Measurements from ENCODE around the gene SMIM31.

SMIM31 gene

GRCh38 chr4:164799410-164799809 lies 45.5 kb downstream of the SMIM31 start:
- Histone ChIP-seq H3K4me3 (ENCODE audit: low read length) (no peak overlapping the region), H3K36me3 (ENCODE audit: control insufficient read depth, insufficient read depth, low read length) (no peaks in the 10 kb centered on the region), H3K4me1 (ENCODE audit: control insufficient read depth, insufficient read depth, low read length) (no peaks in the 10 kb centered on the region), H3K27ac (ENCODE audit: low read depth, low read length) (no peak overlapping the region), H3K9ac (ENCODE audit: low read length) (no peak overlapping the region), H3K27me3 (ENCODE audit: control insufficient read depth, insufficient read depth, low read length) (no peaks in the 10 kb centered on the region)

GRCh38 chr4:164800786-164801185 lies 46.9 kb downstream of the SMIM31 start:
- no peaks in the 10 kb centered on the region for H3K4me1 ChIP-seq (ENCODE audit: control insufficient read depth, insufficient read depth, low read length)
- no peak overlapping the region for H3K4me3 ChIP-seq (ENCODE audit: low read length)
- no peak overlapping the region for H3K9ac ChIP-seq (ENCODE audit: low read length)
- no peak overlapping the region for H3K27ac ChIP-seq (ENCODE audit: low read depth, low read length)
- H3K27me3 ChIP-seq (ENCODE audit: control insufficient read depth, insufficient read depth, low read length): no peaks in the 10 kb centered on the region
- no peaks in the 10 kb centered on the region for H3K36me3 ChIP-seq (ENCODE audit: control insufficient read depth, insufficient read depth, low read length)

- H3K27ac ChIP-seq (ENCODE audit: low read depth, low read length): no peak overlapping the region
- H3K27me3 ChIP-seq (ENCODE audit: control insufficient read depth, insufficient read depth, low read length): no peaks in the 10 kb centered on the region
- no peak overlapping the region for H3K9ac ChIP-seq (ENCODE audit: low read length)
- no peak overlapping the region for H3K4me3 ChIP-seq (ENCODE audit: low read length)
- H3K4me1 ChIP-seq (ENCODE audit: control insufficient read depth, insufficient read depth, low read length): no peaks in the 10 kb centered on the region
- H3K36me3 ChIP-seq (ENCODE audit: control insufficient read depth, insufficient read depth, low read length): no peaks in the 10 kb centered on the region
Measured at GRCh38 chr4:164802301-164802901, 48.5 kb downstream of the SMIM31 start.

GRCh38 chr4:164803702-164804101 lies 49.8 kb downstream of the SMIM31 start:
- Histone ChIP-seq H3K9ac (ENCODE audit: low read length) (no peak overlapping the region), H3K4me3 (ENCODE audit: low read length) (no peak overlapping the region), H3K27me3 (ENCODE audit: control insufficient read depth, insufficient read depth, low read length) (no peaks in the 10 kb centered on the region), H3K4me1 (ENCODE audit: control insufficient read depth, insufficient read depth, low read length) (no peaks in the 10 kb centered on the region), H3K27ac (ENCODE audit: low read depth, low read length) (no peak overlapping the region), H3K36me3 (ENCODE audit: control insufficient read depth, insufficient read depth, low read length) (no peaks in the 10 kb centered on the region)

- Histone ChIP-seq H3K36me3 (ENCODE audit: control insufficient read depth, insufficient read depth, low read length) (no peaks in the 10 kb centered on the region), H3K4me3 (ENCODE audit: low read length) (no peak overlapping the region), H3K9ac (ENCODE audit: low read length) (no peak overlapping the region)
Measured at GRCh38 chr4:164807611-164808010, 53.7 kb downstream of the SMIM31 start.

GRCh38 chr4:164813554-164813953 lies 59.6 kb downstream of the SMIM31 start:
- H3K27ac ChIP-seq (ENCODE audit: low read depth, low read length): no peak overlapping the region
- no peaks in the 10 kb centered on the region for H3K27me3 ChIP-seq (ENCODE audit: control insufficient read depth, insufficient read depth, low read length)
- H3K4me1 ChIP-seq (ENCODE audit: control insufficient read depth, insufficient read depth, low read length): no peaks in the 10 kb centered on the region
- no peak overlapping the region for H3K9ac ChIP-seq (ENCODE audit: low read length)
- H3K36me3 ChIP-seq (ENCODE audit: control insufficient read depth, insufficient read depth, low read length): no peaks in the 10 kb centered on the region
- no peak overlapping the region for H3K4me3 ChIP-seq (ENCODE audit: low read length)

More at GRCh38 chr4:164807611-164808010, 53.7 kb downstream of the SMIM31 start:
- no peaks in the 10 kb centered on the region for H3K27me3 ChIP-seq (ENCODE audit: control insufficient read depth, insufficient read depth, low read length)
- no peak overlapping the region for H3K27ac ChIP-seq (ENCODE audit: low read depth, low read length)
- H3K4me1 ChIP-seq (ENCODE audit: control insufficient read depth, insufficient read depth, low read length): no peaks in the 10 kb centered on the region

- H3K9ac ChIP-seq (ENCODE audit: low read length): no peak overlapping the region
- no peak overlapping the region for H3K4me3 ChIP-seq (ENCODE audit: low read length)
- no peak overlapping the region for H3K27ac ChIP-seq (ENCODE audit: low read depth, low read length)
- H3K27me3 ChIP-seq (ENCODE audit: control insufficient read depth, insufficient read depth, low read length): no peaks in the 10 kb centered on the region
- H3K36me3 ChIP-seq (ENCODE audit: control insufficient read depth, insufficient read depth, low read length): no peaks in the 10 kb centered on the region
- H3K4me1 ChIP-seq (ENCODE audit: control insufficient read depth, insufficient read depth, low read length): no peaks in the 10 kb centered on the region
Measured at GRCh38 chr4:164815711-164816110, 61.8 kb downstream of the SMIM31 start.

- no peaks in the 10 kb centered on the region for H3K36me3 ChIP-seq (ENCODE audit: control insufficient read depth, insufficient read depth, low read length)
- no peaks in the 10 kb centered on the region for H3K4me1 ChIP-seq (ENCODE audit: control insufficient read depth, insufficient read depth, low read length)
- no peak overlapping the region for H3K4me3 ChIP-seq (ENCODE audit: low read length)
- H3K9ac ChIP-seq (ENCODE audit: low read length): no peak overlapping the region
- H3K27ac ChIP-seq (ENCODE audit: low read depth, low read length): no peak overlapping the region
- no peaks in the 10 kb centered on the region for H3K27me3 ChIP-seq (ENCODE audit: control insufficient read depth, insufficient read depth, low read length)
Measured at GRCh38 chr4:164819366-164819765, 65.4 kb downstream of the SMIM31 start.

- H3K9ac ChIP-seq (ENCODE audit: low read length): no peak overlapping the region
- H3K36me3 ChIP-seq (ENCODE audit: control insufficient read depth, insufficient read depth, low read length): no peaks in the 10 kb centered on the region
- no peaks in the 10 kb centered on the region for H3K4me1 ChIP-seq (ENCODE audit: control insufficient read depth, insufficient read depth, low read length)
- H3K27me3 ChIP-seq (ENCODE audit: control insufficient read depth, insufficient read depth, low read length): no peaks in the 10 kb centered on the region
- no peak overlapping the region for H3K27ac ChIP-seq (ENCODE audit: low read depth, low read length)
- H3K4me3 ChIP-seq (ENCODE audit: low read length): no peak overlapping the region
Measured at GRCh38 chr4:164821711-164822110, 67.8 kb downstream of the SMIM31 start.

GRCh38 chr4:164824581-164824980 lies 70.7 kb downstream of the SMIM31 start:
- Histone ChIP-seq H3K4me3 (ENCODE audit: low read length) (no peak overlapping the region), H3K36me3 (ENCODE audit: control insufficient read depth, insufficient read depth, low read length) (no peaks in the 10 kb centered on the region), H3K27me3 (ENCODE audit: control insufficient read depth, insufficient read depth, low read length) (no peaks in the 10 kb centered on the region), H3K27ac (ENCODE audit: low read depth, low read length) (no peak overlapping the region), H3K9ac (ENCODE audit: low read length) (no peak overlapping the region), H3K4me1 (ENCODE audit: control insufficient read depth, insufficient read depth, low read length) (no peaks in the 10 kb centered on the region)

GRCh38 chr4:164828955-164829354 lies 75.0 kb downstream of the SMIM31 start:
- H3K4me3 ChIP-seq (ENCODE audit: low read length): no peak overlapping the region
- H3K27me3 ChIP-seq (ENCODE audit: control insufficient read depth, insufficient read depth, low read length): no peaks in the 10 kb centered on the region
- H3K9ac ChIP-seq (ENCODE audit: low read length): no peak overlapping the region
- no peaks in the 10 kb centered on the region for H3K4me1 ChIP-seq (ENCODE audit: control insufficient read depth, insufficient read depth, low read length)
- no peak overlapping the region for H3K27ac ChIP-seq (ENCODE audit: low read depth, low read length)
- H3K36me3 ChIP-seq (ENCODE audit: control insufficient read depth, insufficient read depth, low read length): no peaks in the 10 kb centered on the region

GRCh38 chr4:164846566-164846965 lies 92.6 kb downstream of the SMIM31 start:
- H3K4me3 ChIP-seq (ENCODE audit: low read length): no peak overlapping the region
- H3K27ac ChIP-seq (ENCODE audit: low read depth, low read length): no peak overlapping the region
- H3K4me1 ChIP-seq (ENCODE audit: control insufficient read depth, insufficient read depth, low read length): no peaks in the 10 kb centered on the region
- H3K9ac ChIP-seq (ENCODE audit: low read length): no peak overlapping the region
- no peaks in the 10 kb centered on the region for H3K27me3 ChIP-seq (ENCODE audit: control insufficient read depth, insufficient read depth, low read length)
- no peaks in the 10 kb centered on the region for H3K36me3 ChIP-seq (ENCODE audit: control insufficient read depth, insufficient read depth, low read length)

GRCh38 chr4:164847016-164847415 lies 93.1 kb downstream of the SMIM31 start:
- Histone ChIP-seq H3K27ac (ENCODE audit: low read depth, low read length) (no peak overlapping the region), H3K36me3 (ENCODE audit: control insufficient read depth, insufficient read depth, low read length) (no peaks in the 10 kb centered on the region), H3K4me1 (ENCODE audit: control insufficient read depth, insufficient read depth, low read length) (no peaks in the 10 kb centered on the region), H3K4me3 (ENCODE audit: low read length) (no peak overlapping the region), H3K9ac (ENCODE audit: low read length) (no peak overlapping the region), H3K27me3 (ENCODE audit: control insufficient read depth, insufficient read depth, low read length) (no peaks in the 10 kb centered on the region)
